HepG2 (cell line): ENCODE data around the gene CLCNKA. TPM values are rescaled to one million over a fixed set of nuclear protein-coding genes. Genes with fewer than 3 reads are reported as not detected.

ENCODE experiments used
- ATAC-seq: fragments of 200-7000 bp; cut with Tn5 transposase; 3 replicates; pipeline ENCODE4 v1.9.1; 2020; ENCODE audit warnings: mild to moderate bottlenecking, moderate library complexity
- BruUV-seq: library from RNA; stranded (reverse); fragments of 400-500 nt; replicated peaks from 2 replicates; lab custom pipeline; 2021; lab: Mats Ljungman, UMichigan
- CTCF ChIA-PET: fragments of 300-600 bp; formaldehyde crosslinking; extraction: SDS; loops from one replicate; lab custom pipeline; 2021; ENCODE audit warnings: low total read pairs, inconsistent platforms, low intra/inter-chr PET ratio; lab: Yijun Ruan, JAX
- POLR2A ChIA-PET: fragments of 350-600 bp; sonication (Branson Sonifier 250); formaldehyde crosslinking; loops from one replicate; lab custom pipeline; 2020; ENCODE audit warnings: antibody characterized with exemption, inconsistent platforms; lab: Yijun Ruan, JAX
- DNase-seq: peaks from one replicate; pipeline ENCODE4 v3.0.0-alpha.2; 2015; ENCODE audit warnings: low spot score
- FAIRE-seq: peaks from 3 replicates; lab custom pipeline; 2011; peaks lifted over from hg19 to GRCh38; lab: Jason Lieb, UNC
- H2AFZ ChIP-seq: one replicate; pipeline ENCODE4 v1.6.1; 2011; ENCODE audit warnings: low read length, inconsistent platforms
- H3K27ac ChIP-seq: fragments of 300-600 bp; 3 replicates; pipeline ENCODE4 v1.8.0; 2011; ENCODE audit warnings: mixed run types, mild to moderate bottlenecking, mixed read lengths, low read length, inconsistent platforms; ENCODE audit not compliant: insufficient read depth; ENCODE audit errors: extremely low read length
- H3K27me3 ChIP-seq, 2 experiments: fragments of 200-600 bp in 1 of 2; 2 replicates in 1 of 2; 3 replicates in 1 of 2; pipeline versions ENCODE4 v1.6.0 to v1.8.0; 2011; ENCODE audit warnings: low read length in 2 of 2, mild to moderate bottlenecking in 2 of 2, moderate library complexity in 2 of 2, inconsistent platforms in 1 of 2; ENCODE audit not compliant: insufficient read depth in 2 of 2, control insufficient read depth in 1 of 2
- H3K36me3 ChIP-seq, 2 experiments: fragments of 200-600 bp in 1 of 2; replicated peaks in 1 of 2; 2 replicates in 1 of 2; 3 replicates in 1 of 2; pipeline versions ENCODE4 v1.5.1 to v1.8.0; 2011; ENCODE audit warnings: low read length in 2 of 2, inconsistent platforms in 1 of 2; ENCODE audit not compliant: insufficient read depth in 2 of 2, control insufficient read depth in 1 of 2
- H3K4me1 ChIP-seq: 2 replicates; pipeline ENCODE4 v1.5.1; 2012; ENCODE audit warnings: low read length, inconsistent platforms; ENCODE audit not compliant: insufficient read depth
- H3K4me2 ChIP-seq: 2 replicates; pipeline ENCODE4 v1.6.0; 2011; ENCODE audit warnings: low read depth, low read length, inconsistent platforms
- H3K4me3 ChIP-seq, 3 experiments: fragments of 200-600 bp in 1 of 3; sonication (generic), shearing (Covaris generic) in 1 of 3; replicated peaks in 1 of 3; 2 replicates each; pipeline ENCODE4 v1.5.1; 2011 to 2016; ENCODE audit warnings: low read length in 3 of 3, inconsistent platforms in 2 of 3, low read depth in 2 of 3, mild to moderate bottlenecking in 2 of 3, control low read depth in 1 of 3, mixed read lengths in 1 of 3; ENCODE audit not compliant: insufficient read depth in 1 of 3
- H3K79me2 ChIP-seq: one replicate; pipeline ENCODE4 v1.6.1; 2011; ENCODE audit warnings: low read length, inconsistent platforms; ENCODE audit not compliant: insufficient read depth
- H3K9ac ChIP-seq: 2 replicates; pipeline ENCODE4 v1.6.0; 2011; ENCODE audit warnings: mild to moderate bottlenecking, low read depth, low read length, inconsistent platforms; ENCODE audit not compliant: insufficient read depth
- H3K9me3 ChIP-seq: 2 replicates; pipeline ENCODE4 v1.5.1; 2012; ENCODE audit warnings: mild to moderate bottlenecking, low read length
- H4K20me1 ChIP-seq: 2 replicates; pipeline ENCODE4 v1.6.0; 2011; ENCODE audit warnings: inconsistent platforms, mild to moderate bottlenecking, low read length, moderate library complexity; ENCODE audit not compliant: insufficient read depth
- ATF7 ChIP-seq, 2 experiments: fragments of 450-650 bp in 1 of 2; sonication (generic) in 1 of 2; formaldehyde crosslinking in 1 of 2; IDR thresholded peaks; 2 replicates each; pipeline versions ENCODE4 v1.4.0 to v1.6.1; 2016 to 2020; ENCODE audit warnings: antibody characterized with exemption in 1 of 2, mild to moderate bottlenecking in 1 of 2, missing genetic modification reagents in 1 of 2
- HMG20A ChIP-seq: IDR thresholded peaks from 2 replicates; pipeline ENCODE4 v1.6.1; 2016; ENCODE audit warnings: borderline replicate concordance
- HMG20B ChIP-seq: conservative IDR thresholded peaks from 2 replicates; pipeline ENCODE4 v1.6.1; 2016; ENCODE audit warnings: missing genetic modification reagents, missing compliant biosample characterization
- PHF21A ChIP-seq: sonication (generic); formaldehyde crosslinking; IDR thresholded peaks from 2 replicates; pipeline ENCODE4 v1.5.0; 2020; ENCODE audit warnings: mild to moderate bottlenecking, missing genetic modification reagents
- PITX1 ChIP-seq: sonication (generic); formaldehyde crosslinking; IDR thresholded peaks from 2 replicates; pipeline ENCODE4 v1.5.1; 2020; ENCODE audit warnings: mild to moderate bottlenecking, missing genetic modification reagents
- PRDM15 ChIP-seq: sonication (generic); formaldehyde crosslinking; IDR thresholded peaks from 2 replicates; pipeline ENCODE4 v1.4.0; 2020; ENCODE audit warnings: missing genetic modification reagents
- PREB ChIP-seq: sonication (generic); formaldehyde crosslinking; IDR thresholded peaks from 2 replicates; pipeline ENCODE4 v1.4.0; 2020; ENCODE audit warnings: missing genetic modification reagents
- TEAD3 ChIP-seq: optimal IDR thresholded peaks from 2 replicates; pipeline ENCODE3; 2016; ENCODE audit warnings: borderline replicate concordance
- ZNF512B ChIP-seq: sonication (generic); formaldehyde crosslinking; IDR thresholded peaks from 2 replicates; pipeline ENCODE4 v1.5.1; 2020; ENCODE audit warnings: missing genetic modification reagents, mild to moderate bottlenecking, borderline replicate concordance
- ZNF670 ChIP-seq: sonication (generic); formaldehyde crosslinking; IDR thresholded peaks from 2 replicates; pipeline ENCODE4 v1.8.0; 2022; ENCODE audit warnings: mild to moderate bottlenecking, missing genetic modification reagents, borderline replicate concordance
- ZNF883 ChIP-seq: sonication (generic); formaldehyde crosslinking; IDR thresholded peaks from 2 replicates; pipeline ENCODE4 v1.5.1; 2020; ENCODE audit warnings: mild to moderate bottlenecking, missing genetic modification reagents; ENCODE audit errors: not compliant biosample characterization
- WGBS: methylation state at CpG from one replicate; pipeline ENCODE4 v1.1.6; 2017; ENCODE audit warnings: low lambda C conversion rate; 5-methylcytosine and 5-hydroxymethylcytosine counted together
- in situ Hi-C: cut with HindIII; loops from 2 replicates; pipeline ENCODE4 v1.10.0; 2017; ENCODE audit warnings: low pct_unique_long_range_greater_than_20kb; ENCODE audit not compliant: extremely low pct_ligation_motif_present
- intact Hi-C: fragments of 100-400 bp; cut with micrococcal nuclease; formaldehyde crosslinking; loops from one replicate; pipeline ENCODE4 v1.10.0; 2022; ENCODE audit not compliant: unreplicated experiment
- polyA plus RNA-seq, 8 experiments: library from polyadenylated mRNA; depleted of rRNA in 3 of 8; stranded (reverse) in 7 of 8; unstranded in 1 of 8; fragments of >200 nt; fragmentation: Illumina TruSeq in 4 of 8; extraction: Trizol in 4 of 8; gene quantifications; 2 replicates each; pipeline versions ENCODE4 v1.2.1 to v1.2.3, GENCODE V29; 2011 to 2016; ENCODE audit warnings: low read depth in 4 of 8, missing spikeins in 1 of 8, mixed read lengths in 1 of 8; ENCODE audit not compliant: insufficient read depth in 1 of 8
- total RNA-seq, 5 experiments: library from RNA; depleted of rRNA; stranded (reverse); fragments of >200 nt; fragmentation: Illumina TruSeq; extraction: Trizol; gene quantifications; 2 replicates each; pipeline ENCODE4 v1.2.3, GENCODE V29; 2016; ENCODE audit warnings: low read depth in 1 of 5
- TF ChIP-seq, protein P1 (sequence below): sonication (generic); formaldehyde crosslinking; IDR thresholded peaks from 2 replicates; pipeline ENCODE4 v1.5.1; 2020; ENCODE audit warnings: mild to moderate bottlenecking, missing genetic modification reagents, moderate library complexity

CLCNKA gene
- total and polyA plus RNA-seq, 2 of the 13 experiments (the other 11 are each of a cell fraction or from before 2014, with no cell fraction given) = 0.03 TPM; not detected in 1

DNA sequence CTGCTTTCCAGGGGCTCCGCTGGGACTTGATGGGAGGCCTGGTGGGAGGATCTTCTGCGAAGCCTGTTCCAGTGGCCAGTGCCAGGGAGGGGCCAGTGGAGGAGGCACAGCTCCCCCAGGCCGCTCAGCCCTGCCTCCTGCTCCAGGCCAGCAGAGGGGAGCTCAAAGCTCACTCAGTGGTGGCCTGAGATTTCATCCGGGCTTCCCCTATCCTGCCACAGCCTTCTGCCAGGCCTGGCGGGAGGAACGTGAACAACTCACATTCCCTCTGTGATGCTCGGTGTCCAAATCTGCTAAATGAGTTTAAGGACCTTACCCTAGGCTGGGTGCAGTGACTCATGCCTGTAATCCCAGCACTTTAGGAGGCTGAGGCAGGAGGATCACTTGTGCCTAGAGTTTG, 25.0 kb downstream of the CLCNKA start:
- no peak overlapping the region for H2AFZ ChIP-seq
- H3K36me3 ChIP-seq = no peaks in the 10 kb centered on the region
- POLR2A ChIA-PET = no interaction called here
- DNase-seq (peak; percentile 34), FAIRE-seq (no peak), ATAC-seq (peak; percentile 76)
- H3K4me3 ChIP-seq = no peak overlapping the region
- CTCF ChIA-PET = no interaction called here
- no TSS peak for BruUV-seq
- no peak overlapping the region for H3K4me2 ChIP-seq
- no peak overlapping the region for H3K27ac ChIP-seq
- peaks cover 9% of the 10 kb centered on the region for H3K4me1 ChIP-seq
- no peaks in the 10 kb centered on the region for H3K79me2 ChIP-seq
- intact Hi-C loops = no loop called here
- WGBS = 40% methylated on average over 1 of the region's 7 CpGs
- in situ Hi-C loops = loop anchor here (5.0 kb wide), 1 partner anchor 35 kb away; no protein-coding TSS in a partner anchor
- no peaks in the 10 kb centered on the region for H3K9me3 ChIP-seq
- H3K27me3 ChIP-seq = peaks cover 11 to 40% of the 10 kb centered on the region in 2 experiments
- no peaks in the 10 kb centered on the region for H4K20me1 ChIP-seq
- H3K9ac ChIP-seq = no peak overlapping the region
- TF ChIP-seq PHF21A (CRISPR knock-in tag) = peak; percentile 85
- TF ChIP-seq ATF7 (IDR thresholded peaks at IDR 0.05) = no peak
- no peak for TF ChIP-seq ATF7 (CRISPR knock-in tag; IDR thresholded peaks at IDR 0.05)
- TF ChIP-seq, protein P1, sequence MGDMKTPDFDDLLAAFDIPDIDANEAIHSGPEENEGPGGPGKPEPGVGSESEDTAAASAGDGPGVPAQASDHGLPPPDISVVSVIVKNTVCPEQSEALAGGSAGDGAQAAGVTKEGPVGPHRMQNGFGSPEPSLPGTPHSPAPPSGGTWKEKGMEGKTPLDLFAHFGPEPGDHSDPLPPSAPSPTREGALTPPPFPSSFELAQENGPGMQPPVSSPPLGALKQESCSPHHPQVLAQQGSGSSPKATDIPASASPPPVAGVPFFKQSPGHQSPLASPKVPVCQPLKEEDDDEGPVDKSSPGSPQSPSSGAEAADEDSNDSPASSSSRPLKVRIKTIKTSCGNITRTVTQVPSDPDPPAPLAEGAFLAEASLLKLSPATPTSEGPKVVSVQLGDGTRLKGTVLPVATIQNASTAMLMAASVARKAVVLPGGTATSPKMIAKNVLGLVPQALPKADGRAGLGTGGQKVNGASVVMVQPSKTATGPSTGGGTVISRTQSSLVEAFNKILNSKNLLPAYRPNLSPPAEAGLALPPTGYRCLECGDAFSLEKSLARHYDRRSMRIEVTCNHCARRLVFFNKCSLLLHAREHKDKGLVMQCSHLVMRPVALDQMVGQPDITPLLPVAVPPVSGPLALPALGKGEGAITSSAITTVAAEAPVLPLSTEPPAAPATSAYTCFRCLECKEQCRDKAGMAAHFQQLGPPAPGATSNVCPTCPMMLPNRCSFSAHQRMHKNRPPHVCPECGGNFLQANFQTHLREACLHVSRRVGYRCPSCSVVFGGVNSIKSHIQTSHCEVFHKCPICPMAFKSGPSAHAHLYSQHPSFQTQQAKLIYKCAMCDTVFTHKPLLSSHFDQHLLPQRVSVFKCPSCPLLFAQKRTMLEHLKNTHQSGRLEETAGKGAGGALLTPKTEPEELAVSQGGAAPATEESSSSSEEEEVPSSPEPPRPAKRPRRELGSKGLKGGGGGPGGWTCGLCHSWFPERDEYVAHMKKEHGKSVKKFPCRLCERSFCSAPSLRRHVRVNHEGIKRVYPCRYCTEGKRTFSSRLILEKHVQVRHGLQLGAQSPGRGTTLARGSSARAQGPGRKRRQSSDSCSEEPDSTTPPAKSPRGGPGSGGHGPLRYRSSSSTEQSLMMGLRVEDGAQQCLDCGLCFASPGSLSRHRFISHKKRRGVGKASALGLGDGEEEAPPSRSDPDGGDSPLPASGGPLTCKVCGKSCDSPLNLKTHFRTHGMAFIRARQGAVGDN = peak; percentile 25; the same call in 1 of the 2 replicates
- TF ChIP-seq ZNF883 (CRISPR knock-in tag) = no peak
- TF ChIP-seq PRDM15 (CRISPR knock-in tag) = no peak
- no peak for TF ChIP-seq ZNF670 (CRISPR knock-in tag)
- peak; percentile 54 for TF ChIP-seq TEAD3 (CRISPR knock-in tag)
- TF ChIP-seq PITX1 (CRISPR knock-in tag) = no peak
- peak; percentile 90 for TF ChIP-seq HMG20B (CRISPR knock-in tag)
- no peak for TF ChIP-seq PREB (CRISPR knock-in tag)
- no peak for TF ChIP-seq ZNF512B
- TF ChIP-seq HMG20A (CRISPR knock-in tag) = peak; percentile 17; the same call in 1 of the 2 replicates
